GM23338 (cell line): ENCODE measurements around the gene USF2. TPM values are rescaled to one million over a fixed set of nuclear protein-coding genes. Genes with fewer than 3 reads are reported as not detected.
A peak's percentile ranks its signal among the peaks of the same experiment; 100 is the strongest.

ENCODE experiments used
- ATAC-seq: fragments of 200-7000 bp; cut with Tn5 transposase; 3 replicates; pipeline ENCODE4 v1.9.1; 2020
- DNase-seq: peaks from one replicate; pipeline ENCODE4 v3.0.0-alpha.2; 2015; ENCODE audit warnings: low spot score
- H2AFZ ChIP-seq: fragments of 200-600 bp; sonication (generic); 2 replicates; pipeline ENCODE4 v1.8.0; 2016; ENCODE audit warnings: antibody characterized with exemption, mild to moderate bottlenecking, moderate library complexity
- H3F3A ChIP-seq: fragments of 200-600 bp; sonication (generic); replicated peaks from 2 replicates; pipeline ENCODE4 v1.8.0; 2017; ENCODE audit warnings: antibody characterized with exemption, mixed run types, low read depth
- H3K27ac ChIP-seq: fragments of 200-600 bp; sonication (generic); 2 replicates; pipeline ENCODE4 v1.6.1; 2016; ENCODE audit warnings: low read depth
- H3K27me3 ChIP-seq: fragments of 200-600 bp; sonication (generic); 2 replicates; pipeline ENCODE4 v1.8.0; 2016; ENCODE audit warnings: mild to moderate bottlenecking, mixed run types, moderate library complexity; ENCODE audit not compliant: insufficient read depth
- H3K36me3 ChIP-seq: fragments of 200-600 bp; sonication (generic); 2 replicates; pipeline ENCODE4 v1.8.0; 2016; ENCODE audit warnings: mild to moderate bottlenecking; ENCODE audit not compliant: insufficient read depth
- H3K4me1 ChIP-seq: fragments of 200-600 bp; sonication (generic); 2 replicates; pipeline ENCODE4 v1.8.0; 2016; ENCODE audit warnings: mild to moderate bottlenecking, moderate library complexity; ENCODE audit not compliant: insufficient read depth
- H3K4me2 ChIP-seq: fragments of 200-600 bp; sonication (generic); 2 replicates; pipeline ENCODE4 v1.7.1; 2017; ENCODE audit warnings: mixed run types
- H3K4me3 ChIP-seq: fragments of 200-600 bp; sonication (generic); 2 replicates; pipeline ENCODE4 v1.6.1; 2016; ENCODE audit warnings: mixed run types
- H3K79me2 ChIP-seq: fragments of 200-600 bp; sonication (generic); replicated peaks from 2 replicates; pipeline ENCODE4 v1.8.0; 2017; ENCODE audit warnings: mild to moderate bottlenecking; ENCODE audit not compliant: insufficient read depth
- H3K9me2 ChIP-seq: fragments of 200-600 bp; sonication (generic); 2 replicates; pipeline ENCODE4 v1.8.0; 2017; ENCODE audit not compliant: insufficient read depth
- H4K20me1 ChIP-seq: fragments of 200-600 bp; sonication (generic); replicated peaks from 2 replicates; pipeline ENCODE4 v1.8.0; 2017; ENCODE audit warnings: mild to moderate bottlenecking; ENCODE audit not compliant: insufficient read depth
- H3K27ac Mint-ChIP-seq: 2 replicates; pipeline ENCODE4 v1.8.0; 2020; ENCODE audit warnings: inconsistent platforms, mild to moderate bottlenecking, moderate library complexity, mixed read lengths
- H3K27me3 Mint-ChIP-seq: 3 replicates; pipeline ENCODE4 v1.8.0; 2022; ENCODE audit warnings: low read depth, mild to moderate bottlenecking, moderate library complexity, mixed read lengths, inconsistent platforms; ENCODE audit not compliant: insufficient read depth, poor library complexity
- H3K36me3 Mint-ChIP-seq: 3 replicates; pipeline ENCODE4 v1.8.0; 2021; ENCODE audit warnings: low read depth, mild to moderate bottlenecking, inconsistent platforms, moderate library complexity, mixed read lengths
- H3K4me1 Mint-ChIP-seq: 3 replicates; pipeline ENCODE4 v1.8.0; 2020; ENCODE audit warnings: mild to moderate bottlenecking, inconsistent platforms, mixed read lengths
- H3K4me3 Mint-ChIP-seq: 3 replicates; pipeline ENCODE4 v1.8.0; 2021; ENCODE audit warnings: moderate library complexity, mild to moderate bottlenecking, inconsistent platforms, mixed read lengths
- H3K9me3 Mint-ChIP-seq: 3 replicates; pipeline ENCODE4 v1.8.0; 2020; ENCODE audit warnings: moderate library complexity, mild to moderate bottlenecking, inconsistent platforms, mixed read lengths
- CREB1 ChIP-seq: fragments of 250-450 bp; sonication (Bioruptor Pico); IDR thresholded peaks from 2 replicates; pipeline ENCODE4 v1.5.0; 2020; ENCODE audit warnings: low read depth, mild to moderate bottlenecking, moderate library complexity
- CTCF ChIP-seq, 2 experiments: fragments of 200-600 bp in 1 of 2; sonication (generic) in 1 of 2; conservative IDR thresholded peaks; 2 replicates each; pipeline versions ENCODE4 v1.5.1 to v1.6.1; 2016 to 2017; ENCODE audit warnings: antibody characterized with exemption in 2 of 2, low read depth in 2 of 2, mild to moderate bottlenecking in 2 of 2, moderate library complexity in 1 of 2
- ETS1 ChIP-seq: IDR thresholded peaks from 2 replicates; pipeline ENCODE4 v1.6.1; 2016; ENCODE audit warnings: antibody characterized with exemption
- EZH2phosphoT487 ChIP-seq: fragments of 200-600 bp; sonication (generic); IDR thresholded peaks from one replicate; pipeline ENCODE4 v1.8.1; 2018; ENCODE audit warnings: antibody characterized with exemption; ENCODE audit not compliant: unreplicated experiment
- JUNB ChIP-seq: IDR thresholded peaks from one replicate; pipeline ENCODE4 v1.6.1; 2016; ENCODE audit warnings: antibody characterized with exemption; ENCODE audit not compliant: unreplicated experiment
- NANOG ChIP-seq: IDR thresholded peaks from 2 replicates; pipeline ENCODE4 v1.6.1; 2016; ENCODE audit warnings: antibody characterized with exemption, borderline replicate concordance
- POLR2AphosphoS5 ChIP-seq: IDR thresholded peaks from 2 replicates; pipeline ENCODE4 v1.6.1; 2016; ENCODE audit warnings: antibody characterized with exemption, low read depth
- STAT1 ChIP-seq: IDR thresholded peaks from one replicate; pipeline ENCODE4 v1.6.1; 2016; ENCODE audit warnings: antibody characterized with exemption; ENCODE audit not compliant: unreplicated experiment
- ZNF114 ChIP-seq: fragments of 250-450 bp; sonication (Bioruptor Pico); IDR thresholded peaks from 2 replicates; pipeline ENCODE4 v1.5.0; 2020; ENCODE audit warnings: mild to moderate bottlenecking, moderate library complexity
- ZNF462 ChIP-seq: fragments of 250-450 bp; sonication (Bioruptor Pico); IDR thresholded peaks from 2 replicates; pipeline ENCODE4 v1.5.0; 2020; ENCODE audit warnings: mild to moderate bottlenecking, moderate library complexity
- polyA plus RNA-seq: library from polyadenylated mRNA; unstranded; fragments of >200 nt; fragmentation: Nextera tagmentation; extraction: Ambion mirVana; gene quantifications from 2 replicates; pipeline ENCODE4 v1.2.1, GENCODE V29; 2016
- total RNA-seq: library from RNA; depleted of rRNA; stranded (reverse); fragments of >200 nt; shearing (Covaris generic); gene quantifications from 2 replicates; pipeline ENCODE4 v1.2.3, GENCODE V29; 2014

Gene USF2
- total and polyA plus RNA-seq, 2 experiments from 2014 or later, result 28.9 to 60.5 TPM

GRCh38 chr19:35270381-35270811 is 1.6 kb downstream of the USF2 start:
- Histone ChIP-seq H3K79me2 (no peaks in the 10 kb centered on the region), H3K9me2 (no peaks in the 10 kb centered on the region), H3K4me2 (peak overlapping the region; percentile 80; the same call in 1 of the 2 replicates), H3F3A (peaks cover 12% of the 10 kb centered on the region), H4K20me1 (peaks cover 9% of the 10 kb centered on the region; the same call in 1 of the 2 replicates), H2AFZ (no peak overlapping the region), H3K4me1 (peaks cover 7% of the 10 kb centered on the region; the same call in 1 of the 2 replicates), H3K4me3 (no peak overlapping the region; the same call in 1 of the 2 replicates), H3K27me3 (no peaks in the 10 kb centered on the region), H3K27ac (no peak overlapping the region), H3K36me3 (peaks cover 7% of the 10 kb centered on the region)
- peaks cover 21% of the 10 kb centered on the region for H3K27me3 Mint-ChIP-seq
- TF ChIP-seq ETS1 (no peak), STAT1 (no peak), EZH2phosphoT487 (no peak), ZNF114 (CRISPR knock-in tag) (no peak), CREB1 (CRISPR knock-in tag) (no peak), POLR2AphosphoS5 (no peak), NANOG (no peak), JUNB (no peak), CTCF (conservative IDR thresholded peaks at IDR 0.05; ENCODE audit: low read depth in 2 of 2) (no peak), ZNF462 (CRISPR knock-in tag) (no peak)
- peaks cover 65% of the 10 kb centered on the region for H3K36me3 Mint-ChIP-seq
- no peaks in the 10 kb centered on the region; the same call in 2 of the 3 replicates for H3K9me3 Mint-ChIP-seq
- peaks cover 9% of the 10 kb centered on the region for H3K4me1 Mint-ChIP-seq
- no peak for ATAC-seq
- DNase-seq, result no peak
- H3K27ac Mint-ChIP-seq, result no peak overlapping the region
- H3K4me3 Mint-ChIP-seq, result peak overlapping the region; percentile 66
